A549 treated with AZD9567 at 1 μM for 4 hours (cell line): Measurements from ENCODE around the gene SPRYD4. TPM values are rescaled to one million over a fixed set of nuclear protein-coding genes. Genes with fewer than 3 reads are reported as not detected.

Source experiments
- total RNA-seq: library from RNA; stranded (reverse); fragments of 200-300 nt; extraction: Qiagen RNA extraction; gene quantifications from 5 replicates; pipeline ENCODE4 v1.2.3, GENCODE V29; 2022; ENCODE audit not compliant: insufficient read depth

The SPRYD4 gene
- 1.4 to 1.8 TPM (median 1.7 TPM) in 5 replicates for total RNA-seq

DNA sequence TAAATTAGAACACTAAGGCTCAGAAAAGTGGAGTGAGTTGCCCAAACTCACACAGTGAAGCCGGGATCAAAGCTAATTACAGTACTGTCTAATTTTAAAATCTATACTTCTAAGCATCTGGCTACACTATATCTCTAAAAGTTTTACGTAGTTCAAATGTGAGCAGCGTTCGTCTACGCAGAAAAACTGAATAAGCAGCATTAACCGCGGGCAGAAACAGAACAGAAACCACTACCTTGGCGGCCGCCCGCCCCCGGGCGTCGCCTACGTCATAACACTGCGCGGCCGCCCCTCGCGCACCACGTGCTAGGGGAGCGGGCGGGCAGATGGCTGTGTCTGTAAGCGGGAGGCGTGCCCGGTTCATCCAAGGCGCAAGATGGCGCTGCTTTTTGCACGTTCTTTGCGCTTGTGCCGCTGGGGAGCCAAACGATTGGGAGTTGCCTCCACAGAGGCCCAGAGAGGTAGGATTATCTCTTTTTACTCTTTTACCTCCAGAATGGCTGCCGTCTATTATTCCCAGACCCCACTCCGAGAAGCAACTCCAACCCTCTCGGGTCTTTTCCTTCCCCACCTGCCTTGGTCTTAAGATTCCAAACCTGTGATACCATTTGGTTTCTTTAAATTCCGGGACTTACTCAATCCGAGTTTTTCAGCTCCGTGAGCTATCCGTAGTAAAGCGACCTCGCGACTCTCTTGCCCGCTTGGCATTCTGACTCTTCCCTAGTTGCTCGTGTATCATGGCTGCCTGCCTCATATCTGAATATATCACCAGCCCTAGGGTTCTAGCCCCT, at the start of gene SPRYD4:
Gene SPRYD4 (plus strand): TSS at position 363 of the 791 bp plus-strand sequence. CDS start 14 bp downstream, at position 377.

GRCh38 chr12:56448860-56449621, 19.3 kb upstream of the SPRYD4 start, which contains the start of gene TIMELESS:
Gene TIMELESS (minus strand): TSS chr12:56449426. CDS start chr12:56434170, 15,256 bp downstream.

DNA sequence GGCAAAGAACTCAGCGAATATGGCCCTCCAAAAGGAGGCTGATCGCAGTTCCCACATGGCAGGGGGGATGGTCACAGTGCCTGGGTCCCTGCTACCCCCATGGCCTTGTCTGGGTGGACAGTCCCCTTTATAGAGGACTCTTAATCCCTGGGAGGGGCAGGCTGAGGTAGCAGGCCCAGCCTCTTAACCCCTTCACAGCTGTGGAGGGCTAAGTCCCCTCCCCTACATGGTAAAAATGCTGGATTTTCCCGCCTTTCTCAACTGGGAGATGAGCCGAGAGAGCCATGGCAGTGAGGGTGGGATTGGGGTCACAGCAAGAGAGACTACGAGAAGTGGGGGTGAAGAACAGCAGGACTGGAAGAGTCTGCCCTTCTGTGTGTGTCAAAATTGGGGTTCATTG, 13.8 kb upstream of the SPRYD4 start, which contains the start of gene MIP:
Gene MIP (minus strand): TSS at position 101 of the 400 bp plus-strand sequence. CDS start 44 bp downstream, at position 57.

GRCh38 chr12:56488041-56488955, 19.9 kb downstream of the SPRYD4 start, which contains the start of gene GLS2:
Gene GLS2 (minus strand): TSS chr12:56488161. CDS start chr12:56488118, 43 bp downstream.

DNA sequence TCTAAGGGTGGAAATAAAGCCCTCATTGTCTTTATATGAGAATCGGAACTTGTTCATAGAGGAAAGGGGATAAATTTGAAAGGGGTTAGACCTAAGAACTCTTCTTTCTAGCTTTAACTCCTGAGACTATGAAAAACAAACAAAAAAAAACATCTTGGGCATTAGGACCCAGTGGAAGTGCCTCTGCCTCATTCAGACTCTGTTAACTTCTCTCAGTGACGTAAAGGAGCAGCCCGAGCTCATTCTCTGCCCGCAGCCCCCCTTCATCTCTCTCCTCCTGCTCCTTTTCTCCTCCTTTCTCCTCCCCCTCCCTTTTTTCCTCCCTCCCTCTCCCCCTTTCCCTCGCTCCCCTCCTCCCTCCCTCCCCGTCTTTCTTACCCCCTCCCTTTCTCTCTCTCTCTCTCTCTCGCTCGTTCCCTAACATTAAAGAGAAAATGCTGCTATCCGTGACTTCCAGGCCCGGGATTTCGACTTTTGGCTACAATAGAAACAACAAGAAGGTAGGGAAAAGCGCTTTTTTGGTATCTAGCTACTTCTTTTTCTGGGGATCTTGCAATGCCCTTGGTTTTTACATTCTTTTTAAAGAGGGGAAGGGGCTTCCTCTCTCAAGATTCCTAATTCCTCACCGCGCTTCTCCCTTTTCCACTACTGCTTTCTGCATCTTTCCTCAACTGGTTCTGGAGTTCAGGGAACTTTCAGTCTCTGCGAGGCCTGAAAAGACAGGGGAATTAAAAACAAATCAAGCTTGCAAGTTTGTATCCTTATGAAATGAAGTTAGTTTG, 53.4 kb downstream of the SPRYD4 start, which contains the start of gene RBMS2:
Gene RBMS2 (plus strand): TSS at position 231 of the 782 bp plus-strand sequence. CDS start 204 bp downstream, at position 435.

Other genes starting within 250 kb of the SPRYD4 start
- gene RNF41, start 246.7 kb upstream of the SPRYD4 start, total RNA-seq, result 22.1 to 27.6 TPM (median 26.5 TPM) in 5 replicates
- 41.7 to 59.8 TPM (median 56.8 TPM) in 5 replicates for gene NABP2, start 244.2 kb upstream of the SPRYD4 start, total RNA-seq
- gene SLC39A5, start 238.5 kb upstream of the SPRYD4 start, total RNA-seq, result 0.09 to 0.13 TPM in 2 of 5 replicates, not detected in the others
- gene ANKRD52, start 210.2 kb upstream of the SPRYD4 start, total RNA-seq, result 35.1 to 49.3 TPM (median 47.5 TPM) in 5 replicates
- 12.7 to 20.1 TPM (median 19.6 TPM) in 5 replicates for gene COQ10A, start 201.6 kb upstream of the SPRYD4 start, total RNA-seq
- gene CS, start 168.2 kb upstream of the SPRYD4 start, total RNA-seq, result 137 to 190 TPM (median 152 TPM) in 5 replicates
- 98.2 to 156 TPM (median 149 TPM) in 5 replicates for gene CNPY2, start 152.6 kb upstream of the SPRYD4 start, total RNA-seq
- 9.8 to 17.7 TPM (median 14.8 TPM) in 5 replicates for gene PAN2, start 134.6 kb upstream of the SPRYD4 start, total RNA-seq
- 0.40 to 0.78 TPM (median 0.54 TPM) in 4 of 5 replicates, not detected in the other for gene IL23A, start 129.7 kb upstream of the SPRYD4 start, total RNA-seq
- gene STAT2, start 108.5 kb upstream of the SPRYD4 start, total RNA-seq, result 12.5 to 16.9 TPM (median 14.6 TPM) in 5 replicates
- not detected in 5 replicates for gene APOF, start 105.7 kb upstream of the SPRYD4 start, total RNA-seq
- gene TIMELESS, start 19.2 kb upstream of the SPRYD4 start, total RNA-seq, result 36.0 to 39.8 TPM (median 37.4 TPM) in 5 replicates
- 0.09 to 0.23 TPM in 2 of 5 replicates, not detected in the others for gene MIP, start 13.9 kb upstream of the SPRYD4 start, total RNA-seq
- 0.14 to 0.33 TPM (median 0.15 TPM) in 3 of 5 replicates, not detected in the others for gene GLS2, start 19.6 kb downstream of the SPRYD4 start, total RNA-seq
- gene RBMS2, start 53.2 kb downstream of the SPRYD4 start, total RNA-seq, result 8.0 to 12.1 TPM (median 8.8 TPM) in 5 replicates
- 25.5 to 45.1 TPM (median 40.8 TPM) in 5 replicates for gene BAZ2A, start 161.7 kb downstream of the SPRYD4 start, total RNA-seq
- 870 to 951 TPM (median 905 TPM) in 5 replicates for gene ATP5F1B, start 177.4 kb downstream of the SPRYD4 start, total RNA-seq
- 353 to 461 TPM (median 388 TPM) in 5 replicates for gene PTGES3, start 219.7 kb downstream of the SPRYD4 start, total RNA-seq